Measurements from ENCODE around the gene EPS8L2. TPM values are rescaled to one million over a fixed set of nuclear protein-coding genes. Genes with fewer than 3 reads are reported as not detected.
A peak's percentile ranks its signal among the peaks of the same experiment; 100 is the strongest.

EPS8L2 gene
- total and polyA plus RNA-seq, 2 of the 13 experiments (the other 11 are each of a cell fraction or from before 2014, with no cell fraction given), result 89.3 to 416 TPM

DNA sequence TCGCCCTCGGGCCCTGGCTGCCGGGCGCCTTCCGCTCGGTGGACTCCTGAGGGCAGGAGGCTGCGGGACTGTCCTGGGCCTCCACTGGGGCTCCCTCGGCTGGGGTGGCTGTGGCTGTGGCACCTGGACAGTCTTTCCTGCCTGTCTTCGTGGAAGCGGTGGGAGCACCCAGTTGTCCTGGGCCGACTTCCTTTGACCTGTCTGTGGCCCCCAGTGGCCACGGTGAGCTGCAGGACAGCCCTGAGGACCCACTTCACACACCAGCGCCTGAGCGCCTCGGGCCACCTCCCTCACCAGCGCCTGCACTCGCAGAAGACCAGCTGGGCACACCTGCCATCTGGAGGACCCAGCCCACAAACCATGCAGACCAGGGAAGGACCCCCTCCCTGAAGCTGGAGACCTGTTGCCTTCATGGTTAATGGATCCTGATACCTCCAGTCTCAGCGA is 1.8 kb upstream of the EPS8L2 start (continued):
- TF ChIP-seq, protein P1, sequence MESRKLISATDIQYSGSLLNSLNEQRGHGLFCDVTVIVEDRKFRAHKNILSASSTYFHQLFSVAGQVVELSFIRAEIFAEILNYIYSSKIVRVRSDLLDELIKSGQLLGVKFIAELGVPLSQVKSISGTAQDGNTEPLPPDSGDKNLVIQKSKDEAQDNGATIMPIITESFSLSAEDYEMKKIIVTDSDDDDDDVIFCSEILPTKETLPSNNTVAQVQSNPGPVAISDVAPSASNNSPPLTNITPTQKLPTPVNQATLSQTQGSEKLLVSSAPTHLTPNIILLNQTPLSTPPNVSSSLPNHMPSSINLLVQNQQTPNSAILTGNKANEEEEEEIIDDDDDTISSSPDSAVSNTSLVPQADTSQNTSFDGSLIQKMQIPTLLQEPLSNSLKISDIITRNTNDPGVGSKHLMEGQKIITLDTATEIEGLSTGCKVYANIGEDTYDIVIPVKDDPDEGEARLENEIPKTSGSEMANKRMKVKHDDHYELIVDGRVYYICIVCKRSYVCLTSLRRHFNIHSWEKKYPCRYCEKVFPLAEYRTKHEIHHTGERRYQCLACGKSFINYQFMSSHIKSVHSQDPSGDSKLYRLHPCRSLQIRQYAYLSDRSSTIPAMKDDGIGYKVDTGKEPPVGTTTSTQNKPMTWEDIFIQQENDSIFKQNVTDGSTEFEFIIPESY (CRISPR knock-in tag; IDR thresholded peaks at IDR 0.05), result peak; percentile 76

- CTCF ChIA-PET (ENCODE audit: low intra/inter-chr PET ratio, low total read pairs), result no interaction called here
- H3K27ac ChIP-seq (ENCODE audit: extremely low read length, insufficient read depth, low read length), result peak overlapping the region; percentile 96
- H3K36me3 ChIP-seq (replicated peaks in 1 of 2; ENCODE audit: control insufficient read depth in 1 of 2, insufficient read depth in 2 of 2, low read length in 2 of 2), result peaks cover 2 to 8% of the 10 kb centered on the region in 2 experiments; a peak in 4 of 5 replicates
- ATAC-seq (peak; percentile 81), DNase-seq (ENCODE audit: low spot score) (peak; percentile 93), FAIRE-seq (peak; percentile 92)
- H3K27me3 ChIP-seq (ENCODE audit: control insufficient read depth in 1 of 2, insufficient read depth in 2 of 2, low read length in 2 of 2), result no peaks in the 10 kb centered on the region; a peak in 1 of 5 replicates
- H3K9ac ChIP-seq (ENCODE audit: insufficient read depth, low read depth, low read length), result peak overlapping the region; percentile 92
- POLR2A ChIA-PET, result interaction anchor here (0.6 to 7.9 kb wide), 20 partner anchors 8 to 257 kb away, joined by 3 to 203 read pairs (median 6); partner anchors contain the start of genes DEAF1, GATD1, LMNTD2 and PHRF1
- peak overlapping the region; percentile 94 to 97 (median 96) for H3K4me3 ChIP-seq (replicated peaks in 1 of 3; ENCODE audit: insufficient read depth in 1 of 3, low read depth in 2 of 3, low read length in 3 of 3)
- H3K9me3 ChIP-seq (ENCODE audit: low read length), result no peaks in the 10 kb centered on the region
- H3K4me2 ChIP-seq (ENCODE audit: low read depth, low read length), result peak overlapping the region; percentile 82
- peaks cover 68% of the 10 kb centered on the region for H3K4me1 ChIP-seq (ENCODE audit: insufficient read depth, low read length)
- H2AFZ ChIP-seq (ENCODE audit: low read length), result no peak overlapping the region
- intact Hi-C loops (cut with micrococcal nuclease; ENCODE audit: unreplicated experiment), result loop anchor here (2.0 to 10.0 kb wide), 2 partner anchors 50 to 72 kb away; partner anchors contain the start of gene GATD1
- WGBS (ENCODE audit: low lambda C conversion rate), result 7% methylated on average over 8 of the region's 27 CpGs
- 0 out of 2 replicates have a peak, but pooled peaks cover 4% of the 10 kb centered on the region for H4K20me1 ChIP-seq (ENCODE audit: insufficient read depth, low read length)
- H3K79me2 ChIP-seq (ENCODE audit: insufficient read depth, low read length), result peaks cover 34% of the 10 kb centered on the region
- in situ Hi-C loops (cut with HindIII; ENCODE audit: extremely low pct_ligation_motif_present, low pct_unique_long_range_greater_than_20kb), result no loop called here
- BruUV-seq (replicated peaks), result no TSS peak
- TF ChIP-seq ZBTB40 (IDR thresholded peaks at IDR 0.05) (no peak), ZBTB40 (CRISPR knock-in tag; IDR thresholded peaks at IDR 0.05) (no peak), RBFOX2 (IDR thresholded peaks at IDR 0.05; ENCODE audit: low read depth, low read length) (peak; percentile 92), SRSF9 (IDR thresholded peaks at IDR 0.05; ENCODE audit: borderline replicate concordance, insufficient read depth, low read depth, low read length, poor library complexity, severe bottlenecking) (no peak)
- TF ChIP-seq, protein P2, sequence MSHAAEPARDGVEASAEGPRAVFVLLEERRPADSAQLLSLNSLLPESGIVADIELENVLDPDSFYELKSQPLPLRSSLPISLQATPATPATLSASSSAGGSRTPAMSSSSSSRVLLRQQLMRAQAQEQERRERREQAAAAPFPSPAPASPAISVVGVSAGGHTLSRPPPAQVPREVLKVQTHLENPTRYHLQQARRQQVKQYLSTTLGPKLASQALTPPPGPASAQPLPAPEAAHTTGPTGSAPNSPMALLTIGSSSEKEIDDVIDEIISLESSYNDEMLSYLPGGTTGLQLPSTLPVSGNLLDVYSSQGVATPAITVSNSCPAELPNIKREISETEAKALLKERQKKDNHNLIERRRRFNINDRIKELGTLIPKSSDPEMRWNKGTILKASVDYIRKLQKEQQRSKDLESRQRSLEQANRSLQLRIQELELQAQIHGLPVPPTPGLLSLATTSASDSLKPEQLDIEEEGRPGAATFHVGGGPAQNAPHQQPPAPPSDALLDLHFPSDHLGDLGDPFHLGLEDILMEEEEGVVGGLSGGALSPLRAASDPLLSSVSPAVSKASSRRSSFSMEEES (CRISPR knock-in tag; IDR thresholded peaks at IDR 0.05), result peak; percentile 81
Measured at GRCh38 chr11:704781-705645, 1.0 kb upstream of the EPS8L2 start.

All from HepG2 (cell line).